ENCODE measurements around the gene SDHB.

DNA sequence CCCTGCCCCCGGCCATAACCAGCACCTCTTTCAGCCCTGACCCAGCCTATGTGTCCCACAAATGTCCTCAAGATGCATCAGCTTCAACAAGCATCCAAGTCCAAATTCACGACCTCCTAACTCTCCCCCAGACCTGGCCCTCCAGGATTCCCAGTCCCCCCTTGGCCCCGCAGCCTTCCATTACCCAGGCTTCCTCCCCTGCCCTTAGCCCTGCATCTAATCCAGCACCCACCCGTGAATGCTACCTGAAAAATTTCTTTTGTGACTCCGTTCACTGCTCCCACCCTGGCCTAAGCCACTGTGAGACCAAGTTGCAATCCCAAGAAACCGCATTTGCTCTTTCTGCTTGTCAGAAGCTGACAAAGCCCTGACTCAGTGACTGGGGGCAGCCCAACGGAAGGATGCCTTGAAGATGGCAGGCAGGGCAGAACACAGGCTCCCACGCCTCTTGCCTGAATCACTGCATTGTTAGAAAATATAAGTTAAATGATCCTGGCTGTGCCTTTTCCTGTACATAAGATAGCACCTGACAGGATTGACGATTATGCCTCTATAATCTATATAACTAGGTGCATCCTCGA is 72.5 kb downstream of the SDHB start:
- TF ChIP-seq, protein P1, sequence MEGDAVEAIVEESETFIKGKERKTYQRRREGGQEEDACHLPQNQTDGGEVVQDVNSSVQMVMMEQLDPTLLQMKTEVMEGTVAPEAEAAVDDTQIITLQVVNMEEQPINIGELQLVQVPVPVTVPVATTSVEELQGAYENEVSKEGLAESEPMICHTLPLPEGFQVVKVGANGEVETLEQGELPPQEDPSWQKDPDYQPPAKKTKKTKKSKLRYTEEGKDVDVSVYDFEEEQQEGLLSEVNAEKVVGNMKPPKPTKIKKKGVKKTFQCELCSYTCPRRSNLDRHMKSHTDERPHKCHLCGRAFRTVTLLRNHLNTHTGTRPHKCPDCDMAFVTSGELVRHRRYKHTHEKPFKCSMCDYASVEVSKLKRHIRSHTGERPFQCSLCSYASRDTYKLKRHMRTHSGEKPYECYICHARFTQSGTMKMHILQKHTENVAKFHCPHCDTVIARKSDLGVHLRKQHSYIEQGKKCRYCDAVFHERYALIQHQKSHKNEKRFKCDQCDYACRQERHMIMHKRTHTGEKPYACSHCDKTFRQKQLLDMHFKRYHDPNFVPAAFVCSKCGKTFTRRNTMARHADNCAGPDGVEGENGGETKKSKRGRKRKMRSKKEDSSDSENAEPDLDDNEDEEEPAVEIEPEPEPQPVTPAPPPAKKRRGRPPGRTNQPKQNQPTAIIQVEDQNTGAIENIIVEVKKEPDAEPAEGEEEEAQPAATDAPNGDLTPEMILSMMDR (conservative IDR thresholded peaks at IDR 0.05): no peak
- no peak for TF ChIP-seq ZFX (IDR thresholded peaks at IDR 0.05)

Measured in C4-2B (cell line).